ENCODE data around the gene ZNF511. TPM values are rescaled to one million over a fixed set of nuclear protein-coding genes. Genes with fewer than 3 reads are reported as not detected.
A peak's percentile ranks its signal among the peaks of the same experiment; 100 is the strongest.

Gene ZNF511
- total RNA-seq, 1 donor from 2014 or later: 37.4 TPM

GRCh38 chr10:133292919-133293809 is 15.6 kb upstream of the ZNF511 start:
- no peak for DNase-seq (ENCODE audit: low spot score)

GRCh38 chr10:133293810-133294119 is 14.9 kb upstream of the ZNF511 start:
- DNase-seq (ENCODE audit: low spot score): no peak

- DNase-seq (ENCODE audit: low spot score): no peak
Measured at GRCh38 chr10:133294189-133294588, 14.5 kb upstream of the ZNF511 start.

GRCh38 chr10:133295426-133296320 is 13.0 kb upstream of the ZNF511 start:
- DNase-seq (ENCODE audit: low spot score): no peak

GRCh38 chr10:133297504-133297903 is 11.2 kb upstream of the ZNF511 start:
- DNase-seq (ENCODE audit: low spot score): no peak

- DNase-seq (ENCODE audit: low spot score): no peak
Measured at GRCh38 chr10:133298466-133298865, 10.2 kb upstream of the ZNF511 start.

- no peak for DNase-seq (ENCODE audit: low spot score)
Measured at GRCh38 chr10:133299224-133299623, 9.5 kb upstream of the ZNF511 start.

- no peak for DNase-seq (ENCODE audit: low spot score)
Measured at GRCh38 chr10:133299738-133300137, 9.0 kb upstream of the ZNF511 start.

GRCh38 chr10:133302230-133302629 is 6.5 kb upstream of the ZNF511 start:
- DNase-seq (ENCODE audit: low spot score): no peak

- DNase-seq (ENCODE audit: low spot score): no peak
Measured at GRCh38 chr10:133303206-133303605, 5.5 kb upstream of the ZNF511 start.

- no peak for DNase-seq (ENCODE audit: low spot score)
Measured at GRCh38 chr10:133306097-133306476, 2.6 kb upstream of the ZNF511 start.

- no peak for DNase-seq (ENCODE audit: low spot score)
Measured at GRCh38 chr10:133306941-133307379, 1.8 kb upstream of the ZNF511 start.

GRCh38 chr10:133307776-133308420 is 816 bp upstream of the ZNF511 start:
- peak; percentile 85 for DNase-seq (ENCODE audit: low spot score)

GRCh38 chr10:133309100-133309719 is 496 bp downstream of the ZNF511 start:
- DNase-seq (ENCODE audit: low spot score): peak; percentile 96

GRCh38 chr10:133309720-133310398 is 1.1 kb downstream of the ZNF511 start:
- DNase-seq (ENCODE audit: low spot score): no peak

GRCh38 chr10:133310399-133310755 is 1.7 kb downstream of the ZNF511 start:
- no peak for DNase-seq (ENCODE audit: low spot score)

- DNase-seq (ENCODE audit: low spot score): no peak
Measured at GRCh38 chr10:133310789-133311188, 2.1 kb downstream of the ZNF511 start.

- DNase-seq (ENCODE audit: low spot score): no peak
Measured at GRCh38 chr10:133311570-133311969, 2.9 kb downstream of the ZNF511 start.

- no peak for DNase-seq (ENCODE audit: low spot score)
Measured at GRCh38 chr10:133312016-133312768, 3.5 kb downstream of the ZNF511 start.

- no peak for DNase-seq (ENCODE audit: low spot score)
Measured at GRCh38 chr10:133312769-133313145, 4.0 kb downstream of the ZNF511 start.

- DNase-seq (ENCODE audit: low spot score): no peak
Measured at GRCh38 chr10:133313192-133313591, 4.5 kb downstream of the ZNF511 start.

All from ureter (tissue), 1 donor.